Right renal pelvis (tissue), 4 donors: ENCODE measurements around the gene ACAP1. TPM values are rescaled to one million over a fixed set of nuclear protein-coding genes. Genes with fewer than 3 reads are reported as not detected.

Experiments
- DNase-seq, 4 donors: peaks; one replicate each; pipeline ENCODE4 v3.0.0-alpha.2; 2013; ENCODE audit warnings: low read depth in 4 of 4, low spot score in 3 of 4, missing footprints in 1 of 4
- polyA plus RNA-seq, 4 donors: library from polyadenylated mRNA; unstranded; fragments of 120-200 nt; gene quantifications; one replicate each; pipeline ENCODE4 v1.2.1, GENCODE V29; 2013; ENCODE audit not compliant: insufficient read length in 4 of 4

ACAP1 gene
- 1 to 10 TPM; 5.7 to 9.1 (median 6.0) TPM for polyA plus RNA-seq

GRCh38 chr17:7336240-7337175 lies at the start of gene ACAP1:
ACAP1 (plus strand) TSS chr17:7336529; CDS start chr17:7336735, 206 bp downstream.
- no peak for DNase-seq

DNA sequence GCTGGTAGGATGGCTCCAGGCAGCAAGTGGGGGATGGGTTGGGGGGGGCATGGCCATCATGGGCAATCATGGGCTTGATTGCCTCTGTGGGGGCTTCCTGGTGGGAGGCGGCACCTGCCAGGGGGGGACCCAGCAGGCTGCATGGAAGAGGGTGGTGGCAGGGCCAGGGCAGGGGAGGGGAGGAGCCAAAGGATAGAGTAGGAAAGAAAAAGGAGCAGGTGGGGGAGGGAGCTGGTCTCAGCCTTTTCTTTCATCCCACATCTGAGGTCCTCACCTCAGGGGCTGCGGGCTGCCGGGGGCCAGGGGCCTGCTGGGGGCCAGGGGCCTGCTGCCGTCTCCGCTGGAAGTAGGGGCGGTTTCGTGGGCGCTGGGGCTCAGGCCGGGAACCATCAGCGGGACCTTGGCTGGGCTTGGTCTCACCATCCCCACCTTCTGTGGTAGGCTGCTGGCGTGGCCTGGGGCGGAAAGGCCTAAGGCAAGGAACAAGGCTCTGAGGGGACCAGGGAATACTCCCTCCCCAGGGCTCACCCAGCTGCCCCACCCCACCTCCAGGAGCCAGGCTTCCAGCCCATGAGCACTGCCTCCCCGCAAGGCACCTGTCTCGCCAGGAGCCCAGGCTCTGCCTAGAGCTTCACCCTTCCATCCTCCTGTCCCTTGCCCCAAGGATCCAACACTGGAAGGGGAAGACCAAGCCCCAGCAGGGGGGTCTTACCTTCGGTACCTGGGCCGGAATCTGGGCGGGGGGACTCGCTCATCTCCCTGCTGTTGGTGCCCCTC lies 46.9 kb upstream of the ACAP1 start:
- no peak for DNase-seq

DNA sequence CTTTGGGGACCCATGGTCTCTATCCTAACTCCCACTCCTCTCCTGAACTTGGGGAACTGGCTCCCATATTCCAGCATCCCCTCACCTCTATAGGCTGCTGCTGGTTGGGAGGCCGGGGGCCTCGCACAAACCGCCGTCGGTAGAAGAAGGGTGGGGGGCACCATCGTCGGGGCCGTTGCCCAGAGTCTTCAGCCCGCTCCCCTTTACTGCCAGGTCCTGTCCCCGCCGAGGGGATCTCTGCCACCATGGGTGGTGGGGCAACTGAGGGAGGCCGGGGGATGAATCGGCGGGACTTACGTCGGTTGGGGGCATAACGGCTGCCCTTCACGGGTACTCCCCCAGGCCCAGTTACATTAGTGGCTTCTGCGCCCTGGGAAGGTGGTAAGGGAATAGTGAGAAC lies 46.2 kb upstream of the ACAP1 start:
- no peak for DNase-seq

- DNase-seq, result no peak
Observed at GRCh38 chr17:7290685-7291084, 45.6 kb upstream of the ACAP1 start.

DNA sequence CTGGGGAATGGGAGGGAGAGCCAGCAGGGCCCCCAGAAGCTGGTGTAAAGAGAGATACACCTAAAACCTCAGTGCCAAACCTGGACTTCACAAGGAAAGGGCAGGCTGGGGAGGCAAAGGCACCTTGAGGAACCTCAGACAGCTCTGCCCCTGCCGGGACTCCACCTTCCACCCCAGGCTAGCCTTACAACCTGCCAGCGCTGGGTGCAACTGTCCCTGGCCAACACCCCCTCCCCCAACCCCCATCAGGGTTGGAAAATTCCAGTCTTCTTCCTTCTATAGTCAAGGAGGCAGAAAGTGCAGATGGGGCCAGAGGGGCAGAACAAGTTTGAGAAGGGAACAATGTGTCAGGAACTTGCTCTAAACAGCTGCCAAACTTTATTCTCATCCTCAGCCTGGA lies 44.1 kb upstream of the ACAP1 start:
- no peak for DNase-seq

GRCh38 chr17:7292729-7293128 lies 43.6 kb upstream of the ACAP1 start:
- DNase-seq, result no peak

- DNase-seq, result no peak
Observed at GRCh38 chr17:7293159-7293558, 43.2 kb upstream of the ACAP1 start.

DNA sequence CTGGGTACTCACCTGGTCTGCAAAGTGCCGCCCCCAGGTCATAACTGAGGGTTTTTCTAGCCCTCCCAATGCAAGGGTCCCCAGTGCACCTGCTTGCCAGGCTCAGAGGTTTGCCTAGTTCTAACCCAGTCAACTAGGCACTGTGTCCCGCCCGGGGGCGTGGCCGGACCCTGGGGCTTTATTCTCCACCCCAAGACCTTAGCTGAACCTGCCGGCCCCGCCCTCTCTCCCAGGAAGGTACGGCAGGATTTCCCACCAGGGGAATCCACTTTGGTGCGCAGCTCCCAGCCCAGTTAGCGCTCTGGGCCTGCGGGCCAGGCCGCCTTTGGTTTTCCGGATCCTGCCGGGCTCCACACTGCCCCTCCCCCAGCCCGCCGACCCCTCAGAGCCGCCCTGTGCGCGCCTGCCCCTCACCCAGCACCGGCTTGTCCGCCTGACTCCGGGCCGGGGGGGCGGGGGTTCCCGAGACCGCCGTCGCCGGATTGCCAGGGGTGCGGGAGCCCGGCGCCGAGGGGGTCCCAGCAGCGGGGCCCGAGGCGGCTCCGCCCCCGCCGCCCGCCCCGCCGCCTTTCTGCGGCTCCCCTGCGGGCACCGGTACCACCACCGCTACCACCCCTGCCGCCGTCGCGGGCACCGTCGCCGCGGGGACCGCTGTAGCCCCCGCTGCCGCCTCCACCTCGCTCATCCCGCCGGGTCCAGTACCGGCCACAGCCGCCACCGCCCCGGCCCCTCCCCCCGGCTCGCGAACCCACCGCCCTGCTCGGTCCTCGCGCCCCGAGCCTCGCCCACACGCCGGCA lies 42.3 kb upstream of the ACAP1 start:
- DNase-seq, result no peak

- DNase-seq, result no peak
Observed at GRCh38 chr17:7294614-7295153, 41.6 kb upstream of the ACAP1 start, which contains the start of gene YBX2. YBX2 (minus strand) TSS chr17:7294639; CDS start chr17:7294500, 139 bp downstream.

GRCh38 chr17:7295230-7296180 lies 40.8 kb upstream of the ACAP1 start:
- DNase-seq, result no peak

DNA sequence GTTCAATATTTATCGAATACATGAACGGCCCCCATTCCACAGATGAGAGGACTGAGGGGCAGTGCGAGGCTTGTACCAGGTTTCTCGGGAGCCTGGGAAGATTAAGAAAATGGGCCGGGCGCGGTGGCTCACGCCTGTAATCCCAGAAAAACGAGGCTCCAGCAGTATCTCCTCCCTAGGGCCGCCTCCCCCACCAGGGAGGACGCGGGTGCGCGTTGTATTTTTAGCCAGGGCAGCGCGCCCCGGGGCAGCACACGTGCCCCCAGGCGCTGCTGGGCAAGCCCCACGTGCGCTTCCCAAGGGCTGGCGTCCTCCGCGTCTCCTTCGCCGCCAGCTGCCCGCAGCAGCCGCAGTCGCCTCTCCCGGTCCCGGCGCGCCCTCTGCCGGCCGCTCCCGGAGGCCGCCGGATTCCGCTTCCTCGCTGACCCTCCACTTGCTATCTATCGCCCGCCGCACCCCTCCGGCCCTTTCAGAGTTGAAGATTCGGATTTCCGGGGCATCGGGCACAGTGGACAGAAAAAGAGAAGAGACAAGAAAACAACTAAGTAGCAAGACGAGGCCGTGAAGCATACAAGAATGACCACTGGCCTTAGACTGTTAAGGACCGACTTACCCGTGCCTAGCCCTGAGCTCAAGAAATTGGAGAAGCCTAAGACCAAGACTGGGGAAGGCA lies 40.0 kb upstream of the ACAP1 start:
- DNase-seq, result peak in 1 of 4 donors; percentile 72

- no peak for DNase-seq
Observed at GRCh38 chr17:7304179-7304578, 32.1 kb upstream of the ACAP1 start.

- DNase-seq, result peak; percentile 100
Observed at GRCh38 chr17:7306911-7307685, 29.2 kb upstream of the ACAP1 start, which contains the start of gene EIF5A. EIF5A (plus strand) TSS chr17:7307628; CDS start chr17:7309636, 2,008 bp downstream.

DNA sequence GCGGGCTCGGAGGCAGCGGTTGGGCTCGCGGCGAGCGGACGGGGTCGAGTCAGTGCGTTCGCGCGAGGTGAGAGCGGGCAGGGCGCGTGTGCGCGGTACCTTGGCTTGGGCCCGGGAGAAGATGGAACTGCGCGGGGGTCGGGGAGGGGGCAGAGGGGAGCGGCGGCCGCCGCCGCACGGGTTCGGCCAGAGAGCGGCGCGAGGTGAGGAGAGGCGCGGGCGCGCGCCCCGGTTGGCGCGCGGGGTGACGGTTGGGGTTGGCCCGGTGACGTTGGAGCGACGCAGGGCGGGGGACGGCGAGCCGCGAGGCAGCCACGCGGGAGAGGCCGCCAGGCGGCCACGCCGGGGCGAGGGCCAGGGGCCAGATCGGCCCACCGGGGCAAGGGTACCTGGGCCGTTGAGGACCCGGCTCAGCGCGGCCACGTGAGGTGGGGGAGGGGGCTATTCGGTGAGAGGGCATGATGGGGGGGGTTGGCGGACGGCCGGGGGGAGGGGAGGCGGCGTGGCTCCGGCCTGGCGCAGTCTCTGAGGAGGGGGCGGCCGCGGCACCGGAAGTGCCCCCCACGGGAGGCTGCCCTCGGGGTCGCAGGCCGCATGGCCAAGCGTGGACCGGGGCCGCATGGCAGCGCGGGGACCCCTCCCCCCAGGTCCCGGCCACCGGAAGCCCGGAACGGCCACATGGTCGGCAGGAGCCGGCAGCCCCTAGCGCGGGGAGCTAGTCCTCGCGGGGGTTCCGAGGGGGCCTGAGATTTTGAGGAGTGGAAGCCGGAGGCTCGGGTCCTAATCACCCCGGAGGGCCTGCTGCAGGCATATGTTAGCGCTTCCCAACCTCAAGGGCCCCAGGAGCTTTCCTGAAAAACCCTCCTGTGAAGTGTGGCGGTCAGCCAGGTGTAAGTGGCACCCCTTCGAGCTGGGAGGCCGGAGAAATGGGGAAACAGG lies 28.4 kb upstream of the ACAP1 start:
- DNase-seq, result no peak

DNA sequence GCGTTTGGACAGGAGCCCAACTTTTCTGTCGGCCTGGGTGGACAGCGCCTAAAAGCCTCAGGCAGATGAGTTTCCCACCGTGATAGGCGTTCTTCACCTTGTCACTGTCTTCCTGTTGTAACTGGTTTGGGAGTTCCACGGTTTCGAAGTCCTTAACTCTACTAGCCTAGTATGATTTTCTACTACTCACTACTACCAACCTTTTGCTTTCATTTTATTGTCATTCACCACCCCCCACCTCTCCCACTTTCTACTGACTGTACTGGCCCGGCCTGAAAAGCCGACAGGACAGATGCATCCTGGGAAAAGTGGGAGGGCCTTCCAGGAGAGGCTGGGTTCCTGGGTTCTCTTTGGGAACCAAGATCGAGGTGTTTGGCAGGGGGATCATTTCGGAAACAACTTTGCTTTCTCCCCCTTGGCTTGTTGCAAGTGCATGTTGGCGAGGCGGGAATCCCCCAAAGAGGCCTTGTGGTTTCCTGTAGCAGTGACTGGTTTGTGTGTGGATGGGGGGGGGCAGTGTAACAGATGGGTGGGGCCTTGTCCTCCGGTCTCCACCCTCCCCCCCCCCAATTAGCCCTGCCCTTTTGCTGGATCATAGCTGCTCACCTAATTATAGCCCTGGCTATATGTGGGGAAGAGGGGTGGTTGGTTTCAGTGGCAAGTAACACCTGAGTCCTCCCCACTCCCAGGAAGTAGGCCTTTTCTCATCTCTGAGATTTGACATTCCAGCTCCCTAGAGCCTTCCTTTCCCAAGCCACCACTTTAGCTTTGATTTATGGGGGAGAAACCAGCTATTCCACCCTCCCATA lies 27.5 kb upstream of the ACAP1 start:
- DNase-seq, result no peak

- no peak for DNase-seq
Observed at GRCh38 chr17:7309628-7310027, 26.7 kb upstream of the ACAP1 start.
